Gastrocnemius medialis (tissue), 4 donors: Measurements from ENCODE around the gene ASRGL1.

ENCODE experiments used
- POLR2A ChIP-seq, 2 donors: fragments of 450-650 bp; IDR thresholded peaks; one replicate each; pipeline ENCODE4 v1.6.1; 2017; ENCODE audit warnings: antibody characterized with exemption in 2 of 2, mild to moderate bottlenecking in 2 of 2, moderate library complexity in 2 of 2
- TF ChIP-seq, protein P1 (sequence below), 5 experiments: fragments of 450-650 bp in 3 of 5; fragments of 200-600 bp in 2 of 5; sonication (generic) in 2 of 5; IDR thresholded peaks in 4 of 5; conservative IDR thresholded peaks in 1 of 5; 1 replicate in 4 of 5; 2 replicates in 1 of 5; pipeline ENCODE4 v1.5.1; 2016 to 2019; ENCODE audit warnings: antibody characterized with exemption in 5 of 5, mild to moderate bottlenecking in 3 of 5, moderate library complexity in 3 of 5

DNA sequence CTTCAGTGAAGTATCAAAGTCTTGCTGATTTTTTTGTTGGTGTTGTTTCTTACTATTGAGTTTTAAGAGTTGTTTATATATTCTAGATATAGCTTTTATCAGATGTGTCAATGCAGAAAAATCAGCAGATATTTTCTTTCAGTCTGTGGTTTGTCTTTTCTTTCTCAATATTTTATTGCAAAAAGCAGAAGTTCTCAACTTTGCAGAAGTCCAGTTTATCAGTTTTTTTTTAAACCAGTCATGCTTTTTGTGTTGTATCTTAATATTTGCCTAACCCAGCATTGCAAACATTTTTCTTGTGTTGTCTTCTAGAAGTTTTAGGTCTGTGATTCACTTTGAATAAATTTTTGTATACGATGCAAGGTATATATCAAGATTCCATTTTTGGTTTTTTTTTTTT lies 7.0 kb downstream of the ASRGL1 start:
- TF ChIP-seq, protein P1, sequence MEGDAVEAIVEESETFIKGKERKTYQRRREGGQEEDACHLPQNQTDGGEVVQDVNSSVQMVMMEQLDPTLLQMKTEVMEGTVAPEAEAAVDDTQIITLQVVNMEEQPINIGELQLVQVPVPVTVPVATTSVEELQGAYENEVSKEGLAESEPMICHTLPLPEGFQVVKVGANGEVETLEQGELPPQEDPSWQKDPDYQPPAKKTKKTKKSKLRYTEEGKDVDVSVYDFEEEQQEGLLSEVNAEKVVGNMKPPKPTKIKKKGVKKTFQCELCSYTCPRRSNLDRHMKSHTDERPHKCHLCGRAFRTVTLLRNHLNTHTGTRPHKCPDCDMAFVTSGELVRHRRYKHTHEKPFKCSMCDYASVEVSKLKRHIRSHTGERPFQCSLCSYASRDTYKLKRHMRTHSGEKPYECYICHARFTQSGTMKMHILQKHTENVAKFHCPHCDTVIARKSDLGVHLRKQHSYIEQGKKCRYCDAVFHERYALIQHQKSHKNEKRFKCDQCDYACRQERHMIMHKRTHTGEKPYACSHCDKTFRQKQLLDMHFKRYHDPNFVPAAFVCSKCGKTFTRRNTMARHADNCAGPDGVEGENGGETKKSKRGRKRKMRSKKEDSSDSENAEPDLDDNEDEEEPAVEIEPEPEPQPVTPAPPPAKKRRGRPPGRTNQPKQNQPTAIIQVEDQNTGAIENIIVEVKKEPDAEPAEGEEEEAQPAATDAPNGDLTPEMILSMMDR (IDR thresholded peaks at IDR 0.05 in 4 of 5, conservative IDR thresholded peaks at IDR 0.05 in 1 of 5), result no peak
- no peak for TF ChIP-seq POLR2A (IDR thresholded peaks at IDR 0.05)
